Ovary (tissue), 9 donors: ENCODE measurements around the gene HS3ST4. TPM values are rescaled to one million over a fixed set of nuclear protein-coding genes. Genes with fewer than 3 reads are reported as not detected.

Source experiments
- DNase-seq, 5 donors: peaks; one replicate each; pipeline ENCODE4 v3.0.0-alpha.2; 2019 to 2020
- H3K27ac ChIP-seq, 2 donors: fragments of 200-600 bp; one replicate each; pipeline versions ENCODE4 v1.5.1 to v1.8.0; 2019 to 2022
- H3K27me3 ChIP-seq: fragments of 200-600 bp; one replicate; pipeline ENCODE4 v1.8.0; 2022
- H3K36me3 ChIP-seq: fragments of 200-600 bp; sonication (generic); one replicate; pipeline ENCODE4 v1.5.1; 2019
- H3K4me1 ChIP-seq: one replicate; pipeline ENCODE4 v1.8.1; 2013; ENCODE audit warnings: mild to moderate bottlenecking, moderate library complexity; ENCODE audit not compliant: insufficient read depth
- H3K4me3 ChIP-seq: fragments of 200-600 bp; sonication (generic); one replicate; pipeline ENCODE4 v1.5.1; 2017
- H3K9me3 ChIP-seq, 2 donors: fragments of 200-600 bp in 1 of 2; sonication (generic) in 1 of 2; one replicate each; pipeline versions ENCODE4 v1.5.1 to v1.8.1; 2013 to 2019; ENCODE audit warnings: mild to moderate bottlenecking in 1 of 2, moderate library complexity in 1 of 2
- EP300 ChIP-seq: sonication (generic); formaldehyde crosslinking; IDR thresholded peaks from one replicate; pipeline ENCODE4 v1.6.1; 2017; ENCODE audit warnings: antibody characterized with exemption
- POLR2A ChIP-seq: fragments of 450-650 bp; IDR thresholded peaks from one replicate; pipeline ENCODE4 v1.6.1; 2017; ENCODE audit warnings: antibody characterized with exemption, mild to moderate bottlenecking, moderate library complexity
- WGBS, 3 donors: extraction: QIAGEN DNeasy Blood & Tissue Kit in 1 of 3; methylation state at CpG; one replicate each; pipeline versions ENCODE4 v1.1.5 to v1.1.7; 2013 to 2017; 5-methylcytosine and 5-hydroxymethylcytosine counted together
- intact Hi-C, 4 donors: fragments of 100-400 bp; cut with DNase I; formaldehyde crosslinking; loops; one replicate each; pipeline versions ENCODE4 v1.11.0 to v1.15.1; 2022 to 2023
- polyA plus RNA-seq, 2 donors: library from polyadenylated mRNA; stranded (reverse); fragments of 200-250 nt in 1 of 2; fragments of 350-450 nt in 1 of 2; fragmentation: Illumina TruSeq in 1 of 2; extraction: RNeasy Lipid Tissue Mini Kit (QIAGEN cat#74804) in 1 of 2; gene quantifications; one replicate each; pipeline ENCODE4 v1.2.3, GENCODE V29; 2013 to 2014
- total RNA-seq, 7 donors: library from RNA; depleted of rRNA in 2 of 7; stranded (reverse); fragments of >200 nt in 2 of 7; fragmentation: NEBNext Ultra II Directional in 3 of 7; extraction: Animal tissue kit (Norgen Biotek cat#: 25700) in 3 of 7; gene quantifications; one replicate each; pipeline versions ENCODE4 v1.1.0 to v1.2.4, GENCODE V29; 2016 to 2023
- TF ChIP-seq, protein P1 (sequence below), 3 donors: fragments of 450-650 bp in 2 of 3; fragments of 200-600 bp in 1 of 3; IDR thresholded peaks; one replicate each; pipeline versions ENCODE4 v1.5.1 to v1.8.0; 2016 to 2022; ENCODE audit warnings: antibody characterized with exemption in 3 of 3, mild to moderate bottlenecking in 1 of 3
- donor health status: DM: no; HTN: no; CAD: no; lungs with moderate emphysema.
- donor health status: DM: no; HTN: no; CAD: no.
- donor health status: Bipolar disorder and iron deficiency.
- donor health status: DM: yes; HTN: yes; CAD: no.
- donor health status: DM: no; HTN: no; CAD: no.
- donor health status: DM: yes; HTN: yes; CAD: no.

HS3ST4 gene
- total and polyA plus RNA-seq, 9 donors, result 0.10 to 0.34 TPM; not detected in 7

DNA sequence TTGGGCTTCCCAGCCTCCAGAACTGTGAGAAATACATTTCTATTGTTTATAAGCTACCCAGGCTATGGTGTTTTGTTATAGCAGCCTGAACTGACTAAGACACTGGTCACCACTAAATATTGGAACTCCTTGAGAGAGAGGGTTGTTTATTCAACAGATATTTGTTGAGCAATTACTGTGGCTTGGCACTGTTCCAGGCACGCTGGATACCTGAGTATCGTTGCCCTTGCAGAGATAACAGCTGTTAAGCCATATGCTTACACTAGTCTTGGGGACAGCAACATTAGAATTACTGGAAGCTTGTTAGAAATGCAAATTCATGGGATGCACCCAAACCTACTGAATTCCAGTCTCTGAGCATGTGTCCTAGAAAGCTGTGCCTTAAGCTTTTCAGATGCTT is 230.7 kb downstream of the HS3ST4 start:
- no peak for DNase-seq
- H3K4me1 ChIP-seq, result no peaks in the 10 kb centered on the region
- no peaks in the 10 kb centered on the region for H3K27me3 ChIP-seq
- TF ChIP-seq POLR2A (no peak), EP300 (no peak)
- TF ChIP-seq, protein P1, sequence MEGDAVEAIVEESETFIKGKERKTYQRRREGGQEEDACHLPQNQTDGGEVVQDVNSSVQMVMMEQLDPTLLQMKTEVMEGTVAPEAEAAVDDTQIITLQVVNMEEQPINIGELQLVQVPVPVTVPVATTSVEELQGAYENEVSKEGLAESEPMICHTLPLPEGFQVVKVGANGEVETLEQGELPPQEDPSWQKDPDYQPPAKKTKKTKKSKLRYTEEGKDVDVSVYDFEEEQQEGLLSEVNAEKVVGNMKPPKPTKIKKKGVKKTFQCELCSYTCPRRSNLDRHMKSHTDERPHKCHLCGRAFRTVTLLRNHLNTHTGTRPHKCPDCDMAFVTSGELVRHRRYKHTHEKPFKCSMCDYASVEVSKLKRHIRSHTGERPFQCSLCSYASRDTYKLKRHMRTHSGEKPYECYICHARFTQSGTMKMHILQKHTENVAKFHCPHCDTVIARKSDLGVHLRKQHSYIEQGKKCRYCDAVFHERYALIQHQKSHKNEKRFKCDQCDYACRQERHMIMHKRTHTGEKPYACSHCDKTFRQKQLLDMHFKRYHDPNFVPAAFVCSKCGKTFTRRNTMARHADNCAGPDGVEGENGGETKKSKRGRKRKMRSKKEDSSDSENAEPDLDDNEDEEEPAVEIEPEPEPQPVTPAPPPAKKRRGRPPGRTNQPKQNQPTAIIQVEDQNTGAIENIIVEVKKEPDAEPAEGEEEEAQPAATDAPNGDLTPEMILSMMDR (IDR thresholded peaks at IDR 0.05), result no peak
- no peaks in the 10 kb centered on the region for H3K9me3 ChIP-seq
- WGBS, 3 donors, result 15 to 30% (median 25%) methylated on average over 2 of the region's 2 CpGs
- no peak overlapping the region for H3K4me3 ChIP-seq
- no peaks in the 10 kb centered on the region for H3K36me3 ChIP-seq
- intact Hi-C loops, result no loop called here
- H3K27ac ChIP-seq, result no peak overlapping the region

DNA sequence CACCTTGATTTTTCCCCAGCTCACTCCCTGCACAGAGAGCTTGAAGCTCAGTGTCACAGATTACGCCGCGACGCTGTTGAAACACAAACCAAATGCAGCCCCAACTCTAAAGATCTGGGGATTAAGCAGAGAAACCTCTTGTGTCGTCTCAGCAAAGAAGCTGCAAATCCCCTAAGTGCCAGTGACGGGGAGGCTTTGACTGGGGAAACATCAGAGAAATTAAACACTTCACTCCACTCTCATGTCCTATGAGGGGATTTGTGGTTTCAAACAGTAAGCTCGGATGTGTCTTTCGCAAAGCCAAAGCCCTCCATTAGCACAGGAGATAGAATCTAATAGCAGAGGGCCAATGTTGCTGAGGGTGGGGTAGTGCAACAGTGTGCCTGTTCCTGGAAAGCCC is 233.7 kb downstream of the HS3ST4 start:
- Histone ChIP-seq H3K27me3 (no peaks in the 10 kb centered on the region), H3K36me3 (no peaks in the 10 kb centered on the region), H3K4me3 (no peak overlapping the region), H3K4me1 (no peaks in the 10 kb centered on the region), H3K27ac (no peak overlapping the region), H3K9me3 (no peaks in the 10 kb centered on the region)
- TF ChIP-seq, protein P1 (IDR thresholded peaks at IDR 0.05), result no peak
- TF ChIP-seq POLR2A (no peak), EP300 (no peak)
- DNase-seq, result no peak
- WGBS, 3 donors, result 58 to 72% (median 66%) methylated on average over 8 of the region's 8 CpGs
- intact Hi-C loops, result no loop called here

DNA sequence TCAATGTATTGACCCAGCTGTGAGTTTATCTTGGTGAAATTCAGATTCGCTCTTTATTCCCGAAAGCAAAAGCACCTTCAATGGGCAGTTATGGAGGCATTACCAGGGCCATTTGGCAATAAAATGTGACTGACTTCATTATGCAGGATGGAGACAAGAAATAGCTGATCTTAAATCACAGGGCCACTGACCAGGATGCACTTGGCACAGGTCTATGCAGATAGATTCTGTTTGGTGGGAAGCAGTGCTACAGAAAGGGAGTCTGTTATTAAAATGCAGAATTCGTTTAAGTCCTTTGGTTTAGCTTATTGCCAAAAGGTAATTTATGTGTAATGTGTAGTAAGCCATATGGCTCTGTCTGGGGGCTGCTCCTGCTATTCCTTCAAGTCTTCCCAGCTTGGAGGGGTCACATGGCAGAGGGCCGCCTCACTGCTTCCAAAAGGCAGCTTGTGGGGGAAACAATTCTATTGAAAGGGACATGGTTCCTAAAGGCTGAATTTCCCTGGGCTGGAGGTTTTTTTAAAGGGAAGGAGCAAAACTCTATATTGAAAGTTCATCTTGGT is 239.8 kb downstream of the HS3ST4 start:
- TF ChIP-seq EP300 (no peak), POLR2A (no peak)
- TF ChIP-seq, protein P1 (IDR thresholded peaks at IDR 0.05), result no peak
- no peaks in the 10 kb centered on the region for H3K36me3 ChIP-seq
- 55 to 60% (median 58%) methylated on average over 4 of the region's 4 CpGs for WGBS, 3 donors
- no peak for DNase-seq
- no peaks in the 10 kb centered on the region for H3K9me3 ChIP-seq
- H3K4me3 ChIP-seq, result no peak overlapping the region
- intact Hi-C loops, result no loop called here
- H3K27ac ChIP-seq, result no peak overlapping the region
- no peaks in the 10 kb centered on the region for H3K27me3 ChIP-seq
- H3K4me1 ChIP-seq, result no peaks in the 10 kb centered on the region

DNA sequence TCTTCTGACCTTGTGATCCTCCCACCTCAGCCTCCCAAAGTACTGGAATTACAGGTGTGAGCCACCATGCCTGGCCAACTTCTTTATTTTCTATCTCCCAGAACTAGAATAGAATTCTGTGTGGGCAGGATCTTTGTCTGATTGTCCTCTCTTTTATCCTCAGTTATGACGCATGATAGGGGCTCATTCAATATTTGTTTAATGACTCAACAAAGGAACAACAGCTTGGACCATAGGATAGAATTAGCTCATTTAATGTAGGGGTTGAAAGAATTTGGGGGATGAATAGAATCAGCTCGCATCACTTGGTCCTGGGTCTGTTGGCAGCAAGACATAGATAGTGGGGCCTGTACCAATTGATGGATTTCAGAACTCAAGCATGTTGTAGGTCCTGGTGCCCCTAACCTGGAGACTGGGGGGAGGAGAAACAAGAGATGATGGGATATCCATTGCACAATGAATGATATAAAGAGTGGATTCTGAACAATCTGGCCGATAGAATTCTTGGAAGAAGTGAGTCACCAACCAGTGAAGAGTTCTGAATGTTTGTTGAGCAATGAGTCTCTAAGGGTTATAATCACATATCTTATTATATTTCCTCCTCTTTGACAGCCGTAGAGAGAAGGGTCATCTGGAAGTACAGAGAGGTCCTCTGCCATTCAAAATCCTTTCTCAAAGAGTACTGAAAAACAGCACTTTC is 250.2 kb downstream of the HS3ST4 start:
- no peaks in the 10 kb centered on the region for H3K36me3 ChIP-seq
- intact Hi-C loops, result no loop called here
- no peaks in the 10 kb centered on the region for H3K27me3 ChIP-seq
- WGBS, 3 donors, result 78 to 89% (median 79%) methylated on average over 4 of the region's 4 CpGs
- TF ChIP-seq, protein P1 (IDR thresholded peaks at IDR 0.05), result no peak
- no peak for TF ChIP-seq POLR2A
- TF ChIP-seq EP300, result no peak
- no peaks in the 10 kb centered on the region for H3K4me1 ChIP-seq
- H3K9me3 ChIP-seq, result no peaks in the 10 kb centered on the region
- H3K4me3 ChIP-seq, result no peak overlapping the region
- H3K27ac ChIP-seq, result no peak overlapping the region
- no peak for DNase-seq
